H9 (cell line): ENCODE results near the gene NADSYN1. TPM values are rescaled to one million over a fixed set of nuclear protein-coding genes. Genes with fewer than 3 reads are reported as not detected.

Experiments
- DNase-seq: peaks from one replicate; pipeline ENCODE4 v3.0.0-alpha.2; 2017
- H2AFZ ChIP-seq: one replicate; pipeline ENCODE4 v1.6.1; 2013; ENCODE audit warnings: mild to moderate bottlenecking, low read length, control low read depth, moderate library complexity
- H2AK5ac ChIP-seq: 2 replicates; pipeline ENCODE4 v1.6.1; 2013; ENCODE audit warnings: low read length, control low read depth, mixed read lengths; ENCODE audit not compliant: insufficient read length
- H2BK120ac ChIP-seq: one replicate; pipeline ENCODE4 v1.6.1; 2013; ENCODE audit warnings: low read depth, mild to moderate bottlenecking, low read length, control low read depth, inconsistent platforms; ENCODE audit not compliant: poor library complexity, severe bottlenecking
- H2BK12ac ChIP-seq: 2 replicates; pipeline ENCODE4 v1.6.1; 2013; ENCODE audit warnings: low read length, control low read depth, mixed read lengths, low read depth; ENCODE audit not compliant: insufficient read length
- H2BK15ac ChIP-seq: 2 replicates; pipeline ENCODE4 v1.6.1; 2013; ENCODE audit warnings: low read depth, low read length, control low read depth
- H2BK20ac ChIP-seq: one replicate; pipeline ENCODE4 v1.6.1; 2013; ENCODE audit warnings: low read depth, mild to moderate bottlenecking, low read length, control low read depth, inconsistent platforms; ENCODE audit not compliant: poor library complexity, severe bottlenecking
- H2BK5ac ChIP-seq: 2 replicates; pipeline ENCODE4 v1.6.1; 2013; ENCODE audit warnings: low read length, control low read depth, mixed read lengths; ENCODE audit not compliant: insufficient read length
- H3K14ac ChIP-seq: 2 replicates; pipeline ENCODE4 v1.6.1; 2013; ENCODE audit warnings: low read length, control low read depth; ENCODE audit not compliant: insufficient read depth
- H3K18ac ChIP-seq: 2 replicates; pipeline ENCODE4 v1.6.1; 2013; ENCODE audit warnings: low read depth, mild to moderate bottlenecking, mixed read lengths, low read length, control low read depth; ENCODE audit not compliant: insufficient read length
- H3K23ac ChIP-seq: 2 replicates; pipeline ENCODE4 v1.6.1; 2013; ENCODE audit warnings: low read length, control low read depth, mixed read lengths, low read depth; ENCODE audit not compliant: insufficient read length
- H3K23me2 ChIP-seq: 2 replicates; pipeline ENCODE4 v1.6.1; 2013; ENCODE audit warnings: low read depth, mild to moderate bottlenecking, mixed read lengths, low read length, control low read depth; ENCODE audit not compliant: insufficient read length, poor library complexity, severe bottlenecking
- H3K27ac ChIP-seq: 2 replicates; pipeline ENCODE4 v1.5.1; 2013; ENCODE audit warnings: low read length, control low read depth, mixed read lengths, low read depth; ENCODE audit not compliant: insufficient read length
- H3K27me3 ChIP-seq: 2 replicates; pipeline ENCODE4 v1.6.1; 2013; ENCODE audit warnings: low read length, control low read depth, inconsistent platforms; ENCODE audit not compliant: insufficient read depth
- H3K4ac ChIP-seq: 2 replicates; pipeline ENCODE4 v1.6.1; 2013; ENCODE audit warnings: low read depth, mild to moderate bottlenecking, control low read depth, inconsistent platforms, low read length, moderate library complexity
- H3K4me1 ChIP-seq: 2 replicates; pipeline ENCODE4 v1.6.1; 2013; ENCODE audit warnings: low read length, control low read depth, inconsistent platforms; ENCODE audit not compliant: insufficient read depth
- H3K4me2 ChIP-seq: 2 replicates; pipeline ENCODE4 v1.6.1; 2013; ENCODE audit warnings: low read length, control low read depth, mixed read lengths; ENCODE audit not compliant: insufficient read length, insufficient read depth
- H3K56ac ChIP-seq: 2 replicates; pipeline ENCODE4 v1.6.1; 2013; ENCODE audit warnings: low read depth, mild to moderate bottlenecking, mixed read lengths, low read length, control low read depth; ENCODE audit not compliant: insufficient read length
- H3K79me1 ChIP-seq: 2 replicates; pipeline ENCODE4 v1.6.1; 2013; ENCODE audit warnings: low read depth, mild to moderate bottlenecking, moderate library complexity, low read length, control low read depth, inconsistent platforms; ENCODE audit not compliant: insufficient read depth, poor library complexity, severe bottlenecking
- H3K79me2 ChIP-seq: 2 replicates; pipeline ENCODE4 v1.6.1; 2013; ENCODE audit warnings: low read length, control low read depth, inconsistent platforms; ENCODE audit not compliant: insufficient read depth
- H3K9ac ChIP-seq: 2 replicates; pipeline ENCODE4 v1.6.1; 2013; ENCODE audit warnings: low read length, control low read depth, mixed read lengths; ENCODE audit not compliant: insufficient read length; ENCODE audit errors: extremely low read depth
- H3K9me3 ChIP-seq: one replicate; pipeline ENCODE4 v1.6.1; 2013; ENCODE audit warnings: low read depth, low read length, inconsistent platforms; ENCODE audit not compliant: control insufficient read depth
- H3T11ph ChIP-seq: one replicate; pipeline ENCODE4 v1.6.1; 2013; ENCODE audit warnings: mild to moderate bottlenecking, low read length, control low read depth, inconsistent platforms
- H4K20me1 ChIP-seq: one replicate; pipeline ENCODE4 v1.6.1; 2013; ENCODE audit not compliant: control insufficient read depth, insufficient read length, insufficient read depth
- H4K5ac ChIP-seq: 2 replicates; pipeline ENCODE4 v1.6.1; 2013; ENCODE audit warnings: low read depth, mild to moderate bottlenecking, mixed read lengths, low read length, control low read depth; ENCODE audit not compliant: insufficient read length
- H4K8ac ChIP-seq: replicated peaks from 2 replicates; pipeline ENCODE4 v1.6.1; 2013; ENCODE audit warnings: low read length, control low read depth, mixed read lengths, low read depth; ENCODE audit not compliant: insufficient read length
- H4K91ac ChIP-seq: 2 replicates; pipeline ENCODE4 v1.6.1; 2013; ENCODE audit warnings: low read depth, mild to moderate bottlenecking, moderate library complexity, mixed read lengths, low read length, control low read depth; ENCODE audit not compliant: insufficient read length
- H3K27ac Mint-ChIP-seq, 3 experiments: 2 replicates in 2 of 3; 3 replicates in 1 of 3; pipeline ENCODE4 v1.8.0; 2020 to 2021; ENCODE audit warnings: mixed read lengths in 3 of 3, mild to moderate bottlenecking in 1 of 3, moderate library complexity in 1 of 3
- H3K27me3 Mint-ChIP-seq: 2 replicates; pipeline ENCODE4 v1.8.0; 2021; ENCODE audit warnings: low read depth, mild to moderate bottlenecking, moderate library complexity, mixed read lengths
- H3K36me3 Mint-ChIP-seq, 3 experiments: 2 replicates in 2 of 3; 3 replicates in 1 of 3; pipeline ENCODE4 v1.8.0; 2020 to 2021; ENCODE audit warnings: low read depth in 3 of 3, mixed read lengths in 3 of 3; ENCODE audit not compliant: insufficient read depth in 1 of 3
- H3K4me1 Mint-ChIP-seq, 2 experiments: 2 replicates each; pipeline ENCODE4 v1.8.0; 2020; ENCODE audit warnings: mixed read lengths in 2 of 2
- H3K4me3 Mint-ChIP-seq, 2 experiments: 2 replicates in 1 of 2; 3 replicates in 1 of 2; pipeline ENCODE4 v1.8.0; 2020 to 2021; ENCODE audit warnings: mild to moderate bottlenecking in 2 of 2, mixed read lengths in 2 of 2, moderate library complexity in 1 of 2
- H3K9me3 Mint-ChIP-seq, 2 experiments: 2 replicates in 1 of 2; 3 replicates in 1 of 2; pipeline ENCODE4 v1.8.0; 2020; ENCODE audit warnings: mild to moderate bottlenecking in 2 of 2, mixed read lengths in 2 of 2, moderate library complexity in 1 of 2
- WGBS: extraction: QIAGEN DNeasy Blood & Tissue Kit; methylation state at CpG from one replicate; pipeline ENCODE4 v1.1.7; 2013; ENCODE audit warnings: missing lambda C conversion rate, low lambda C conversion rate, mixed read lengths; ENCODE audit not compliant: insufficient read length; ENCODE audit errors: extremely low coverage; 5-methylcytosine and 5-hydroxymethylcytosine counted together
- total RNA-seq: library from RNA; stranded (reverse); gene quantifications from 2 replicates; pipeline ENCODE4 v1.2.1, GENCODE V29; 2021
- TF ChIP-seq, protein P1 (sequence below): fragments of 200-600 bp; sonication (generic); conservative IDR thresholded peaks from 3 replicates; pipeline ENCODE4 v1.8.0; 2021; ENCODE audit warnings: antibody characterized with exemption, mild to moderate bottlenecking

NADSYN1 gene
- total RNA-seq, 1 experiment from 2014 or later, result 44.2 TPM

DNA sequence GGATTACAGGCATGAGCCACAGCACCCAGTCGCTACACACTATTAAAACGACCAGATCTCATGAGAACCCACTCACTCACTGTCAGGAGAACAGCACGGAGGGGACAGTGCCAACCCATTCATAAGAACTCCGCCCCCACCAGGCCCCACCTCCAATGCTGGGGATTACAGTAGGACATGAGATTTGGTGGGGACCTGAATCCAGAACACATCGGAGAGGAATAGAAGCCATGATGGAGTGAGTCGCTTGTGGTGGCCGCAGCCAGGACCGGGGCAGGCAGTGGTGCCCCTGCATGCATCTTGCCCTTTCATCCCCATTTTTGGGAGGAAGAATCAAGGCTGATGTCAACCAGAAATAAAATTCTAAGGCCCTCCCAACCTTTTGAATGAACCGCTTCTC is 8.7 kb downstream of the NADSYN1 start:
- no peak overlapping the region for H3K14ac ChIP-seq
- H3K4ac ChIP-seq, result no peak overlapping the region
- H3K4me1 Mint-ChIP-seq, result peaks cover 0 to 3% of the 10 kb centered on the region in 2 experiments; a peak in 3 of 4 replicates
- DNase-seq, result no peak
- no peak overlapping the region for H2BK15ac ChIP-seq
- no peak overlapping the region for H2BK5ac ChIP-seq
- H4K91ac ChIP-seq, result no peak overlapping the region
- no peaks in the 10 kb centered on the region for H3K79me1 ChIP-seq
- H3K27me3 ChIP-seq, result no peaks in the 10 kb centered on the region
- no peak overlapping the region for H3T11ph ChIP-seq
- H3K27ac ChIP-seq, result no peak overlapping the region
- H3K27ac Mint-ChIP-seq, result no peak overlapping the region
- H4K5ac ChIP-seq, result no peak overlapping the region
- H3K79me2 ChIP-seq, result no peaks in the 10 kb centered on the region
- no peaks in the 10 kb centered on the region for H4K20me1 ChIP-seq
- no peak overlapping the region for H2AK5ac ChIP-seq
- no peak overlapping the region for H3K23ac ChIP-seq
- no peak overlapping the region; a peak in 1 of 5 replicates for H3K4me3 Mint-ChIP-seq
- H2BK20ac ChIP-seq, result no peak overlapping the region
- WGBS, result no CpG with 5 or more reads among the region's 9 CpGs
- H3K4me1 ChIP-seq, result no peaks in the 10 kb centered on the region
- H2BK120ac ChIP-seq, result no peak overlapping the region
- H2AFZ ChIP-seq, result no peak overlapping the region
- H3K23me2 ChIP-seq, result no peaks in the 10 kb centered on the region
- no peak overlapping the region for H3K4me2 ChIP-seq
- H4K8ac ChIP-seq, result no peak overlapping the region
- H3K27me3 Mint-ChIP-seq, result no peaks in the 10 kb centered on the region; the same call in 1 of the 2 replicates
- H3K9me3 Mint-ChIP-seq, result no peaks in the 10 kb centered on the region
- no peak overlapping the region for H3K9ac ChIP-seq
- H3K56ac ChIP-seq, result no peak overlapping the region
- H3K18ac ChIP-seq, result no peak overlapping the region
- H3K9me3 ChIP-seq, result no peaks in the 10 kb centered on the region
- TF ChIP-seq, protein P1, sequence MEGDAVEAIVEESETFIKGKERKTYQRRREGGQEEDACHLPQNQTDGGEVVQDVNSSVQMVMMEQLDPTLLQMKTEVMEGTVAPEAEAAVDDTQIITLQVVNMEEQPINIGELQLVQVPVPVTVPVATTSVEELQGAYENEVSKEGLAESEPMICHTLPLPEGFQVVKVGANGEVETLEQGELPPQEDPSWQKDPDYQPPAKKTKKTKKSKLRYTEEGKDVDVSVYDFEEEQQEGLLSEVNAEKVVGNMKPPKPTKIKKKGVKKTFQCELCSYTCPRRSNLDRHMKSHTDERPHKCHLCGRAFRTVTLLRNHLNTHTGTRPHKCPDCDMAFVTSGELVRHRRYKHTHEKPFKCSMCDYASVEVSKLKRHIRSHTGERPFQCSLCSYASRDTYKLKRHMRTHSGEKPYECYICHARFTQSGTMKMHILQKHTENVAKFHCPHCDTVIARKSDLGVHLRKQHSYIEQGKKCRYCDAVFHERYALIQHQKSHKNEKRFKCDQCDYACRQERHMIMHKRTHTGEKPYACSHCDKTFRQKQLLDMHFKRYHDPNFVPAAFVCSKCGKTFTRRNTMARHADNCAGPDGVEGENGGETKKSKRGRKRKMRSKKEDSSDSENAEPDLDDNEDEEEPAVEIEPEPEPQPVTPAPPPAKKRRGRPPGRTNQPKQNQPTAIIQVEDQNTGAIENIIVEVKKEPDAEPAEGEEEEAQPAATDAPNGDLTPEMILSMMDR, result no peak
- no peak overlapping the region for H2BK12ac ChIP-seq
- H3K36me3 Mint-ChIP-seq, result peaks cover 21 to 79% (median 44%) of the 10 kb centered on the region in 3 experiments; a peak in 6 of 7 replicates
